ENCODE data around the gene DUOX1. TPM values are rescaled to one million over a fixed set of nuclear protein-coding genes. Genes with fewer than 3 reads are reported as not detected.

The DUOX1 gene
- total and polyA plus RNA-seq, 9 of the 15 experiments (the other 6 are each of a cell fraction or from before 2014, with no cell fraction given): 0.01 to 0.22 (median 0.01) TPM; not detected in 6

- peak; percentile 35 for TF ChIP-seq CTCFL (IDR thresholded peaks at IDR 0.05; ENCODE audit: borderline replicate concordance, insufficient read depth, low read depth, low read length, poor library complexity, severe bottlenecking)
- TF ChIP-seq C11orf30 (IDR thresholded peaks at IDR 0.05; ENCODE audit: low read depth): no peak
Observed at GRCh38 chr15:45136378-45136764, 6.6 kb downstream of the DUOX1 start (continued).

- H3K79me2 ChIP-seq (ENCODE audit: control insufficient read depth, insufficient read depth, low read length): no peaks in the 10 kb centered on the region
- H3K9me1 ChIP-seq (ENCODE audit: control insufficient read depth, insufficient read depth, low read length): no peaks in the 10 kb centered on the region
- no peak overlapping the region for H3K27ac ChIP-seq (ENCODE audit: extremely low read depth, low read depth, low read length)
- FAIRE-seq: no peak
- no TSS peak for BruUV-seq (replicated peaks)
- ChIA-PET CTCF (ENCODE audit: low intra/inter-chr PET ratio) (no interaction called here), POLR2A (interaction anchor here (1.0 kb wide), 1 partner anchor 13 kb away, joined by 3 read pairs; no protein-coding TSS in a partner anchor)
- H4K20me1 ChIP-seq (replicated peaks; ENCODE audit: control insufficient read depth, insufficient read depth, low read length): no peaks in the 10 kb centered on the region
- H3K9ac ChIP-seq (ENCODE audit: insufficient read depth in 1 of 2, low read depth in 2 of 2, low read length in 2 of 2): no peak overlapping the region
- no peak overlapping the region for H3K4me3 ChIP-seq
- ATAC-seq: no peak
- peaks cover 6 to 29% of the 10 kb centered on the region in 2 experiments; a peak in 4 of 5 replicates for H3K27me3 ChIP-seq (ENCODE audit: control insufficient read depth in 2 of 2, insufficient read depth in 2 of 2, low read length in 2 of 2)
- no peak overlapping the region for H3K4me2 ChIP-seq (ENCODE audit: insufficient read depth, low read length)
- no peaks in the 10 kb centered on the region for H3K36me3 ChIP-seq (ENCODE audit: control insufficient read depth, insufficient read depth, low read length)
- in situ Hi-C loops (cut with MboI): no loop called here
- H2AFZ ChIP-seq (ENCODE audit: low read depth, low read length): no peak overlapping the region
- 3% methylated on average over 8 of the region's 8 CpGs for WGBS (ENCODE audit: insufficient coverage, low coverage, missing lambda C conversion rate)
- H3K4me1 ChIP-seq (replicated peaks in 1 of 2; ENCODE audit: control insufficient read depth in 2 of 2, insufficient read depth in 2 of 2, low read length in 2 of 2): peaks cover 0 to 5% of the 10 kb centered on the region in 2 experiments; a peak in 2 of 5 replicates
- intact Hi-C loops (cut with micrococcal nuclease): no loop called here
- no peaks in the 10 kb centered on the region for H3K9me3 ChIP-seq (replicated peaks; ENCODE audit: control insufficient read depth, insufficient read depth, low read depth, low read length)
- no peak for DNase-seq (ENCODE audit: extremely low read depth in 1 of 4, low spot score in 3 of 4)
- TF ChIP-seq ARID1B (IDR thresholded peaks at IDR 0.05) (no peak), SRSF1 (IDR thresholded peaks at IDR 0.05; ENCODE audit: low read depth, low read length) (no peak), GTF2B (IDR thresholded peaks at IDR 0.05; ENCODE audit: extremely low read depth, insufficient read length) (no peak), KAT2B (IDR thresholded peaks at IDR 0.05; ENCODE audit: low read depth, low read length) (no peak), HINFP (tag; conservative IDR thresholded peaks at IDR 0.05; ENCODE audit: low read depth) (no peak), E2F5 (CRISPR knock-in tag; IDR thresholded peaks at IDR 0.05) (no peak), THAP12 (CRISPR knock-in tag; IDR thresholded peaks at IDR 0.05) (no peak), SNRNP70 (optimal IDR thresholded peaks at IDR 0.05; ENCODE audit: low read depth, low read length) (no peak), ZSCAN29 (IDR thresholded peaks at IDR 0.05) (no peak), BRF1 (IDR thresholded peaks at IDR 0.05; ENCODE audit: borderline replicate concordance, extremely low read depth, insufficient read length) (no peak)
Observed at GRCh38 chr15:45137703-45138102, 7.9 kb downstream of the DUOX1 start.
